ENCODE data around the gene MRGPRD.

MRGPRD gene

DNA sequence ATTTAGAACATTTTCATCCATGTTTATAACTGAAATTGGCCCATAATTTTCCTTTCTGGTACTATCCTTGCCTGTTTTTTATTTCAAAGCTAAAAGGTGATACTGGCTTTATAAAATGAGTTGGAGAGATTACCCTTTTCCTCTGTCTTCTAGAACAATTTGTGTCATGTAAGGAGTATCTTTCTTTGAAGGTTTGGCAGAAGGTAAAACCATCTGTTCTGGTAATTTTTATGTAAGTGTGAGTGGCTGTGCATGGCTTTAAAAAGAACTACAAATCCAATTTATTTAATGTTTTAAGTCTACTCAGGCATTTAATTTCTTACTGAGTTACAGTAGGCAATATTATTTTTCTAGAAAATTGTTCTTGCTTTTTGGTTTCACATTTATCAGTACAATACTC, 7.7 kb upstream of the MRGPRD start:
- ChIA-PET CTCF (no interaction called here), POLR2A (no interaction called here)
- no peak for DNase-seq (ENCODE audit: extremely low spot score)
- TF ChIP-seq BHLHE40 (IDR thresholded peaks at IDR 0.05; ENCODE audit: borderline replicate concordance) = no peak
- TF ChIP-seq ZNF384 (IDR thresholded peaks at IDR 0.05) = no peak

DNA sequence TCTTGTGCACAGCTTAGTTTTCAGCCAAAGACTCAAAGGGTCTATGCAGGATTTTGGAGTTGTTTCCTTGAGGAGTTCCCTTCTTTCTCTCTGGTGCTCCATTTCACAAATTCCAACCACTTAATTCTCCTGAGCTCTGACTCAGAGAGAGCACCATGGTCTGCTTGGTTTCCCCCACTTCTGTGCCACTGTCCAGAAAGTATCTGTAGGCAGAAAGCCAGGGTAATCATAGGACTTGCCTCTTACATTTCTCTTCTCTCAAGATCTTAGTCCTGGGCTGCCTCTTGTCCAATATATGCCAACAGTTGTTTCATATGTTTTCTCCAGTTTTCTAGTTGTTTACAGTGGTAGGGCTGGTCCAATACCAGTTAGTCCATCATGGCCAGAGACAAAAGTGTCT, 6.4 kb upstream of the MRGPRD start:
- DNase-seq (ENCODE audit: extremely low spot score) = no peak
- ChIA-PET POLR2A (no interaction called here), CTCF (no interaction called here)
- TF ChIP-seq ZNF384 (IDR thresholded peaks at IDR 0.05) (no peak), CTBP1 (IDR thresholded peaks at IDR 0.05; ENCODE audit: borderline replicate concordance) (no peak), FOXM1 (IDR thresholded peaks at IDR 0.05; ENCODE audit: borderline replicate concordance) (no peak)

DNA sequence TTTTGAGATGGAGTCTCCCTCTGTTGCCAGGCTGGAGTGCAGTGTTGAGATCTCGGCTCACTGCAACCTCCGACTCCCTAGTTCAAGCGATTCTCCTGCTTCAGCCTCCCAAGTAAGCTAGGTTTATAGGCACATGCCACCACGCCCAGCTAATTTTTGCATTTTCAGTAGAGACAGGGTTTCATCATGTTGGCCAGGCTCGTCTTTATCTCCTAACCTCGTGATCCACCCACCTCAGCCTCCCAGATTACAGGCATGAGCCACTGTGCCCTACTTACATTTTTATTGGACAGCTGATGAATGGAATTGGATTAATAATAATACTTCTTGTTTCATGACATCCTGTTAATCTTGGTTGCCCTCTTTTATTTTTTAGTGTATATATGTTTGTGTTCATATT, 3.0 kb upstream of the MRGPRD start:
- DNase-seq (ENCODE audit: extremely low spot score) = no peak
- POLR2A ChIA-PET = no interaction called here
- CTCF ChIA-PET = no interaction called here
- TF ChIP-seq BHLHE40 (IDR thresholded peaks at IDR 0.05; ENCODE audit: borderline replicate concordance) = no peak
- no peak for TF ChIP-seq NFRKB (IDR thresholded peaks at IDR 0.05)
- no peak for TF ChIP-seq FOXA1 (IDR thresholded peaks at IDR 0.05)
- TF ChIP-seq SUZ12 (IDR thresholded peaks at IDR 0.05) = no peak
- TF ChIP-seq CTBP1 (IDR thresholded peaks at IDR 0.05; ENCODE audit: borderline replicate concordance) = no peak
- no peak for TF ChIP-seq TARDBP (IDR thresholded peaks at IDR 0.05)
- no peak for TF ChIP-seq FOXM1 (IDR thresholded peaks at IDR 0.05; ENCODE audit: borderline replicate concordance)
- TF ChIP-seq, protein P1, sequence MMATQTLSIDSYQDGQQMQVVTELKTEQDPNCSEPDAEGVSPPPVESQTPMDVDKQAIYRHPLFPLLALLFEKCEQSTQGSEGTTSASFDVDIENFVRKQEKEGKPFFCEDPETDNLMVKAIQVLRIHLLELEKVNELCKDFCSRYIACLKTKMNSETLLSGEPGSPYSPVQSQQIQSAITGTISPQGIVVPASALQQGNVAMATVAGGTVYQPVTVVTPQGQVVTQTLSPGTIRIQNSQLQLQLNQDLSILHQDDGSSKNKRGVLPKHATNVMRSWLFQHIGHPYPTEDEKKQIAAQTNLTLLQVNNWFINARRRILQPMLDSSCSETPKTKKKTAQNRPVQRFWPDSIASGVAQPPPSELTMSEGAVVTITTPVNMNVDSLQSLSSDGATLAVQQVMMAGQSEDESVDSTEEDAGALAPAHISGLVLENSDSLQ (IDR thresholded peaks at IDR 0.05) = no peak
- TF ChIP-seq LEF1 (IDR thresholded peaks at IDR 0.05; ENCODE audit: borderline replicate concordance) = no peak
- no peak for TF ChIP-seq L3MBTL2 (conservative IDR thresholded peaks at IDR 0.05)
- no peak for TF ChIP-seq ZNF384 (IDR thresholded peaks at IDR 0.05)
- TF ChIP-seq HDGF (IDR thresholded peaks at IDR 0.05; ENCODE audit: borderline replicate concordance) = no peak
- TF ChIP-seq FOXK2 (IDR thresholded peaks at IDR 0.05) = no peak
- no peak for TF ChIP-seq ELF4 (IDR thresholded peaks at IDR 0.05)
- TF ChIP-seq ARNT (IDR thresholded peaks at IDR 0.05) = no peak
- TF ChIP-seq SP1 (IDR thresholded peaks at IDR 0.05) = no peak

DNA sequence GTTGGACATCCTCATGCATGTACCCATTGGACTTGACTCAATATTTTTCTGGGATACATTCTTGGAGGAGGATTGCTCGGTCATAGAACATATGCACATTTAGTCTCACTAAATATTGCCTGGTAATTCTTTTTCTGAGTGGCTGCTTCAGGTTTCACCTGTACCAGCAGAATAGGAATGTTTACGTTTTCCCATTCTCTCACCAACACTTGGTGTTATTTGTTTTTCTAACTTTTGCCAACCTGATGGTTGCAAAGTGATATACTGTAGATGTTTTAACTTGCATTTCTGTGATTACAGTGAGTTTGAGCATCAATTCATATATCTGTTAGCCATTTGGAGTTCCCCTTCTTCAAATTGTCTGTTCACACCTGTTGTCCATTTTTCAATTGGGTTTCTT, 1.3 kb upstream of the MRGPRD start:
- no peak for DNase-seq (ENCODE audit: extremely low spot score)
- TF ChIP-seq CTBP1 (IDR thresholded peaks at IDR 0.05; ENCODE audit: borderline replicate concordance) = no peak
- no peak for TF ChIP-seq BHLHE40 (IDR thresholded peaks at IDR 0.05; ENCODE audit: borderline replicate concordance)
- TF ChIP-seq, protein P1 (IDR thresholded peaks at IDR 0.05) = no peak
- TF ChIP-seq ARNT (IDR thresholded peaks at IDR 0.05) = no peak
- TF ChIP-seq NFRKB (IDR thresholded peaks at IDR 0.05) = no peak
- no peak for TF ChIP-seq SUZ12 (IDR thresholded peaks at IDR 0.05)
- no peak for TF ChIP-seq ZNF384 (IDR thresholded peaks at IDR 0.05)
- no peak for TF ChIP-seq FOXA1 (IDR thresholded peaks at IDR 0.05)
- TF ChIP-seq LEF1 (IDR thresholded peaks at IDR 0.05; ENCODE audit: borderline replicate concordance) = no peak
- ChIA-PET CTCF (no interaction called here), POLR2A (no interaction called here)

DNA sequence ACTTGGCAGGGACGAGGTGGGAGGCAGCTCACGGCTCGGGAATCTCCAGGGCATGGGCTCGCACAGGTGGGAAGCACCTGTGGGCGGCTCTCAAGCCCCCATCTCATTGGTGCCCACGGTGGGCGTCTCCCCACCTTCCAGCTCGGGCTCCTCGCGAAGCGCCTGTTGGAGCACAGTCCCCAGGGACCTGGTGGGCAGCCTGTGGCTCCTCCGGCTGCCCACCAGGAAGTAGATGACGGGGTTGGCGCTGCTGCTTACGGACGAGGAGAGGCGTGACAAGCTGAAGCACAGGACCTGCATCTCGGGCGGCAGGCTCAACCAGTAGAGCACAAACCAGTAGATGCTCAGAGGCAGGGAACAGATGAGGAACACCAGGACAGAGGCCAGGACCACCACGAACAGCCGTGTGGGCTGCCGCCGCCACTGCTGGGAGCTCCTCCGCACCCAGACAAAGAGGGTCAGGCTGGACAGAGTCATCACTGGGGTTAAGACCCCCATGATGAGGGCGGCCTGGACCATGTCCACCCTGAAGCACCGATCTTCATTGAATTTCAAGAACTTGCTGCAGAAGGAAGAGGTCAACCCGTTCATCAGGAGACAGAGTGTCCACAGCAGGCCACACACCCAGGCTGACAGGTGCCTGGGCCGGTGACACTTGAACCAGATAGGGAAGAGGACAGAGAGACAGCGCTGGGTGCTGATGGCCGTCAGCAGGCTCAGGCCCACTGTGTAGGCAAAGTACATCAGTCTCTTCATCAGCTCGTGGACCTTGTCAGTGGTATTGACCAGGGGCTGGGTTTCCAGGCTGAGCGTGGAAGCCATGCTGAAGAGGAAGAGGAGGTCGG, 633 bp downstream of the MRGPRD start:
- no peak for TF ChIP-seq L3MBTL2 (conservative IDR thresholded peaks at IDR 0.05)
- no peak for TF ChIP-seq FOXA1 (IDR thresholded peaks at IDR 0.05)
- no peak for TF ChIP-seq BHLHE40 (IDR thresholded peaks at IDR 0.05; ENCODE audit: borderline replicate concordance)
- ChIA-PET POLR2A (no interaction called here), CTCF (interaction anchor here (0.7 kb wide), 1 partner anchor 22 kb away, joined by 3 read pairs; no protein-coding TSS in a partner anchor)
- no peak for DNase-seq (ENCODE audit: extremely low spot score)

DNA sequence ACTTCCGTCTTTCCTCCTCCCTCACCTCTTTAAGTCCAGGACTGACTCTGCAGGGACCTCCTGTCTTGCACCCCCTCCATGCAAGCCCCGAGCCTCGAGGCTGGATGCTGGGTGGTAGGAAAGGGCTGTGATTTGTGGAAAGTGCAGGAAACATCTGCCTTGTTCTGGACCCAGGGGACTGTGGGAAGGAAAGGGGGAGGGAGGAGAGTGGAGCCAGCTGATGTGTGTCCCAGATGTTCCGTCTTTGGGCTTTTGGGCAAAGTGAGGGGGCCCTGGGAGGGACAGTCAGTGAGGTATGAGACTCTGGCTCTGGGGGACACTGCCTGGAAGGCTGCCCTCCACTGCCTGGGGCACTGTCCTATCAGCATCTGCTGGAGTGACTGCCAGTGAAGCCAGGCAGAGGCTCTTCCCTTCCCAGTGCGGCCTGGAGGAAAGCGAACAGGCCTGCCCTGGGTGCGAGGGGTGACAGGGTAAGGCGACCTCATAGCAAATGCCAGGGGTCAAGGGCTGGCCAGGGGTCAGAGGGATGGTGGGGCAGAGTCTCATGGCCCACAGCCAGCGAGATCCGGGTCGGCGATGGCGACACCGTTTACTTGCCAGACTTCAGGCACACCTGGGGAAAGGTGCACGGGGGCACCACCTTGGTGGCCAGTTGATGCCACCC, 1.7 kb downstream of the MRGPRD start:
- POLR2A ChIA-PET = no interaction called here
- no peak for DNase-seq (ENCODE audit: extremely low spot score)
- no peak for TF ChIP-seq BHLHE40 (IDR thresholded peaks at IDR 0.05; ENCODE audit: borderline replicate concordance)
- no peak for TF ChIP-seq ZNF384 (IDR thresholded peaks at IDR 0.05)
- CTCF ChIA-PET = interaction anchor here (0.7 kb wide), 1 partner anchor 21 kb away, joined by 3 read pairs; no protein-coding TSS in a partner anchor

DNA sequence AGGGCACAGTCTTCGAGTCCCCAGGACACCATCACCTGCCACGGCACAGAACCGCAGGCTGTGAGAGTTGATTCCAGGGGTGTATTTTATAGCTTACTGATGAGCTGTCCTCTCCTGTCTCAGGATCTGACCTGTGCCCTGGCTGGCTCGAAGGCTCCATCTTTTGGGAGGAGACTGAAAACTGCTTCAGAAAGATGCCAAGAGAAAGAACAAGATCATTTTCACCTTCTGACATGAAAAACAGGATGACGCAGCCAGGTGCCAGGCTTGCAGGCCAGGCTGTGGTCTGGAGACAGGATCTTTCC, 2.2 kb downstream of the MRGPRD start:
- DNase-seq (ENCODE audit: extremely low spot score) = no peak
- TF ChIP-seq FOXK2 (IDR thresholded peaks at IDR 0.05) (no peak), CTBP1 (IDR thresholded peaks at IDR 0.05; ENCODE audit: borderline replicate concordance) (no peak), LEF1 (IDR thresholded peaks at IDR 0.05; ENCODE audit: borderline replicate concordance) (no peak), HDGF (IDR thresholded peaks at IDR 0.05; ENCODE audit: borderline replicate concordance) (no peak)
- TF ChIP-seq, protein P1 (IDR thresholded peaks at IDR 0.05) = no peak
- POLR2A ChIA-PET = no interaction called here
- CTCF ChIA-PET = no interaction called here

Data from HEK293T (cell line).